Right atrium auricular region (tissue), 2 donors: Measurements from ENCODE around the gene ITPR3. TPM values are rescaled to one million over a fixed set of nuclear protein-coding genes. Genes with fewer than 3 reads are reported as not detected.

Source experiments
- DNase-seq: peaks from one replicate; pipeline ENCODE4 v3.0.0-alpha.2; 2019; ENCODE audit warnings: low spot score
- H3K27ac ChIP-seq, 2 donors: fragments of 200-600 bp; sonication (generic); 1 replicate in 1 of 2; 2 replicates in 1 of 2; pipeline ENCODE4 v1.5.1; 2016 to 2019
- H3K27me3 ChIP-seq, 2 donors: fragments of 200-600 bp; sonication (generic); one replicate each; pipeline versions ENCODE4 v1.5.1 to v1.6.0; 2017 to 2019
- H3K36me3 ChIP-seq: fragments of 200-600 bp; sonication (generic); one replicate; pipeline ENCODE4 v1.5.1; 2016
- H3K4me1 ChIP-seq, 2 donors: fragments of 200-600 bp; sonication (generic); one replicate each; pipeline versions ENCODE4 v1.5.1 to v1.6.0; 2017 to 2019
- H3K4me3 ChIP-seq, 2 donors: fragments of 200-600 bp; sonication (generic); 1 replicate in 1 of 2; 2 replicates in 1 of 2; pipeline ENCODE4 v1.5.1; 2017 to 2019; ENCODE audit warnings: mild to moderate bottlenecking in 1 of 2, moderate library complexity in 1 of 2
- H3K9me3 ChIP-seq, 2 donors: fragments of 200-600 bp; sonication (generic); one replicate each; pipeline ENCODE4 v1.5.1; 2019
- total RNA-seq, 2 donors: library from RNA; depleted of rRNA; stranded (reverse); fragments of >200 nt; gene quantifications; one replicate each; pipeline ENCODE4 v1.1.0, GENCODE V29; 2016
- TF ChIP-seq, protein P1 (sequence below), 2 donors: fragments of 200-600 bp; sonication (generic); IDR thresholded peaks; one replicate each; pipeline ENCODE4 v1.5.1; 2019; ENCODE audit warnings: antibody characterized with exemption in 2 of 2

Gene ITPR3
- total RNA-seq, 2 donors from 2014 or later = 6.2 to 17.7 TPM

GRCh38 chr6:33678233-33678931, 57.3 kb downstream of the ITPR3 start:
- no peak overlapping the region for H3K4me3 ChIP-seq
- peaks cover 46% of the 10 kb centered on the region for H3K36me3 ChIP-seq
- no peaks in the 10 kb centered on the region for H3K27me3 ChIP-seq
- no peaks in the 10 kb centered on the region for H3K4me1 ChIP-seq
- no peaks in the 10 kb centered on the region for H3K9me3 ChIP-seq
- TF ChIP-seq, protein P1, sequence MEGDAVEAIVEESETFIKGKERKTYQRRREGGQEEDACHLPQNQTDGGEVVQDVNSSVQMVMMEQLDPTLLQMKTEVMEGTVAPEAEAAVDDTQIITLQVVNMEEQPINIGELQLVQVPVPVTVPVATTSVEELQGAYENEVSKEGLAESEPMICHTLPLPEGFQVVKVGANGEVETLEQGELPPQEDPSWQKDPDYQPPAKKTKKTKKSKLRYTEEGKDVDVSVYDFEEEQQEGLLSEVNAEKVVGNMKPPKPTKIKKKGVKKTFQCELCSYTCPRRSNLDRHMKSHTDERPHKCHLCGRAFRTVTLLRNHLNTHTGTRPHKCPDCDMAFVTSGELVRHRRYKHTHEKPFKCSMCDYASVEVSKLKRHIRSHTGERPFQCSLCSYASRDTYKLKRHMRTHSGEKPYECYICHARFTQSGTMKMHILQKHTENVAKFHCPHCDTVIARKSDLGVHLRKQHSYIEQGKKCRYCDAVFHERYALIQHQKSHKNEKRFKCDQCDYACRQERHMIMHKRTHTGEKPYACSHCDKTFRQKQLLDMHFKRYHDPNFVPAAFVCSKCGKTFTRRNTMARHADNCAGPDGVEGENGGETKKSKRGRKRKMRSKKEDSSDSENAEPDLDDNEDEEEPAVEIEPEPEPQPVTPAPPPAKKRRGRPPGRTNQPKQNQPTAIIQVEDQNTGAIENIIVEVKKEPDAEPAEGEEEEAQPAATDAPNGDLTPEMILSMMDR (IDR thresholded peaks at IDR 0.05) = no peak
- no peak overlapping the region for H3K27ac ChIP-seq
- no peak for DNase-seq

- H3K27me3 ChIP-seq = no peaks in the 10 kb centered on the region
- H3K9me3 ChIP-seq = no peaks in the 10 kb centered on the region
- H3K27ac ChIP-seq = no peak overlapping the region
- TF ChIP-seq, protein P1 (IDR thresholded peaks at IDR 0.05) = no peak
- no peaks in the 10 kb centered on the region for H3K4me1 ChIP-seq
- H3K36me3 ChIP-seq = peaks cover 42% of the 10 kb centered on the region
- no peak overlapping the region for H3K4me3 ChIP-seq
- DNase-seq = no peak
These were observed 57.9 kb downstream of the ITPR3 start for GRCh38 chr6:33678932-33679490.

DNA sequence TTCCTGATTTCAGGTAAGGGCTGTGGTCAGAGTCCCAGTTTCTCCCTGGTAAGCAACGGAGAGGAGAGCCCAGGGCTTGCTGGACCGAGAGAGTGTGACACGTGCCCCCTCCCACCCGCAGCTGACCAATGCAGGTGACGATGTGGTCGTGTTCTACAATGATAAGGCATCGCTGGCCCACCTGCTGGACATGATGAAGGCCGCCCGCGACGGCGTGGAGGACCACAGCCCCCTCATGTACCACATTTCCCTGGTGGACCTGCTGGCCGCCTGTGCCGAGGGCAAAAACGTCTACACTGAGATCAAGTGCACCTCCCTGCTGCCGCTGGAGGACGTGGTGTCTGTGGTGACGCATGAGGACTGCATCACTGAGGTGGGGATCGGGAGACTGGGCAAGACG, 58.6 kb downstream of the ITPR3 start:
- Histone ChIP-seq H3K9me3 (no peaks in the 10 kb centered on the region), H3K4me1 (no peaks in the 10 kb centered on the region), H3K4me3 (no peak overlapping the region), H3K27ac (no peak overlapping the region), H3K36me3 (peaks cover 43% of the 10 kb centered on the region), H3K27me3 (no peaks in the 10 kb centered on the region)
- no peak for DNase-seq
- TF ChIP-seq, protein P1 (IDR thresholded peaks at IDR 0.05) = no peak

- Histone ChIP-seq H3K9me3 (no peaks in the 10 kb centered on the region), H3K4me1 (no peaks in the 10 kb centered on the region), H3K36me3 (peaks cover 34% of the 10 kb centered on the region), H3K27me3 (no peaks in the 10 kb centered on the region), H3K4me3 (no peak overlapping the region), H3K27ac (no peak overlapping the region)
- TF ChIP-seq, protein P1 (IDR thresholded peaks at IDR 0.05) = no peak
- no peak for DNase-seq
These were observed 61.2 kb downstream of the ITPR3 start for GRCh38 chr6:33682341-33682740.

DNA sequence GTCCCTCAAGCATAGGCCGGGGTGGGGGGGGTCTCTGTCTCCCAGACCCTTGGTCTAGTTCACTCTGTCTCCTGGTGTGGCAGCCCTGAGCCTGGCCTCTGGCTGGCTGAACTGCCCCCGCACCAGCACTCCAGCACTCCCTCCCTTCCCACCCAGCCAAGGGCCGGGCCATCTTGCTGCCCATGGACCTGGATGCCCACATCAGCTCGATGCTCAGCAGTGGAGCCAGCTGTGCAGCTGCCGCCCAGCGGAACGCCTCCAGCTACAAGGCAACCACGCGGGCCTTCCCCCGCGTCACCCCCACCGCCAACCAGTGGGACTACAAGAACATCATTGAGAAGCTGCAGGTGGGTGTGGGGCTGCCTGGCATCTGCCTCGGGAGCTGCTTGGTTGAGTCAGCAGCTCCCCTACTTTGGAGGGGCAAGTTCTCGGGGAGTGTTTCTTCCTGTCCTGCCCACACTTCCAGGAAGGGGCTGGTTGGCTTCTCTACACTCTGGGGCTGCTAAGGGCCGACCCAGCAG, 62.0 kb downstream of the ITPR3 start:
- no peak for DNase-seq
- Histone ChIP-seq H3K4me3 (no peak overlapping the region), H3K9me3 (no peaks in the 10 kb centered on the region), H3K27ac (no peak overlapping the region), H3K4me1 (no peaks in the 10 kb centered on the region), H3K27me3 (no peaks in the 10 kb centered on the region), H3K36me3 (peaks cover 37% of the 10 kb centered on the region)
- TF ChIP-seq, protein P1 (IDR thresholded peaks at IDR 0.05) = no peak
